ENCODE results near the gene ROCK2. TPM values are rescaled to one million over a fixed set of nuclear protein-coding genes. Genes with fewer than 3 reads are reported as not detected.

ROCK2 gene
- total and polyA plus RNA-seq, 2 of the 13 experiments (the other 11 are each of a cell fraction or from before 2014, with no cell fraction given) = 38.1 to 119 TPM

DNA sequence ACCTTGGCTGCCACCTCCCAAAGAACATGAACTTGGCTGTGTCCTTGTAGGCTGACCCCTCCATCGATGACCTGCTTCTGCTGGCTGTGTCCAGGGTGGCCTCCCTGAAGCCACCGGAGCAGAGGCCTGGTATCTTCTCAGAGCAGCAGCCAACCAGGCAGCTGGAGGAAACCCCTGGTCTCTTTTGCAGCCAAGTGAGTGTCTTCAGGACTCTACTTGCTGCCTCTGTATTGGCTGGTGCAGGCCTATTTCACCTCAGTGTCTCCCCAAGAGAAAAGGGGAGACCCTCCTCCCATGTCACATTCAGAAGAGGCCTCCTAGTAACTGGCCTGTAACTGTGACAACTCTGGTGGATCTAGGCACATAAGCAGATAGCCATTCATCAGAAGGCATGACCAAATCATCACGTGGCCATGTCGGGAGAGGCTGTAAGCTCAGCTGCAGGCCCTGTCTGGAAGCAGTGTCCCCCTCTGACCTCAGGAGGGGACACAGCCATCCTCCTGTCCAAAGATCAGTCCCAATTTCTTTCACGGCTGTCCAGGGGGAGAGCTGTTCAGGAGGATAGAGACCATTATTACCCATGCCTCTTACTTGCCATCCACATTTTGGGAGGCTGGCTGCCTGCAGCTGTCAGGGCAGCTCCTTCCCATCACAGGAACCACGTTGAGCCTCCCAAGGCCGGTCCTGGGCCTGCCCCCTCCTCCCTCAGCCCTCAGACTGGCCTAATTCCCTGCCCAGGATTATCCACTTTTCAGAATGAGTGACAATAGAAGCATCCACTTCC is 20.9 kb upstream of the ROCK2 start (continued):
- no peak for TF ChIP-seq ZNF383 (CRISPR knock-in tag; IDR thresholded peaks at IDR 0.05; ENCODE audit: borderline replicate concordance)
- TF ChIP-seq NFRKB (IDR thresholded peaks at IDR 0.05) = no peak
- TF ChIP-seq SRY (CRISPR knock-in tag; IDR thresholded peaks at IDR 0.05) = peak; percentile 87
- TF ChIP-seq, protein P1, sequence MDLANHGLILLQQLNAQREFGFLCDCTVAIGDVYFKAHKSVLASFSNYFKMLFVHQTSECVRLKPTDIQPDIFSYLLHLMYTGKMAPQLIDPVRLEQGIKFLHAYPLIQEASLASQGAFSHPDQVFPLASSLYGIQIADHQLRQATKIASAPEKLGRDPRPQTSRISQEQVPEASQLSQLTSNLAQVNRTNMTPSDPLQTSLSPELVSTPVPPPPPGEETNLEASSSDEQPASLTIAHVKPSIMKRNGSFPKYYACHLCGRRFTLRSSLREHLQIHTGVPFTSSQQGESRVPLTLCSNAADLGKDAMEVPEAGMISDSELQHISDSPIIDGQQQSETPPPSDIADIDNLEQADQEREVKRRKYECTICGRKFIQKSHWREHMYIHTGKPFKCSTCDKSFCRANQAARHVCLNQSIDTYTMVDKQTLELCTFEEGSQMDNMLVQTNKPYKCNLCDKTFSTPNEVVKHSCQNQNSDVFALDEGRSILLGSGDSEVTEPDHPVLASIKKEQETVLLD (CRISPR knock-in tag; IDR thresholded peaks at IDR 0.05; ENCODE audit: low read depth) = no peak
- TF ChIP-seq ZNF780A (CRISPR knock-in tag; IDR thresholded peaks at IDR 0.05) = no peak
- peak; percentile 59 for TF ChIP-seq XRCC5 (optimal IDR thresholded peaks at IDR 0.05; ENCODE audit: low read length)
- no peak for TF ChIP-seq TCF7 (IDR thresholded peaks at IDR 0.05; ENCODE audit: low read depth)
- no peak; the same call in 1 of the 2 replicates for TF ChIP-seq ZBTB3 (CRISPR knock-in tag; IDR thresholded peaks at IDR 0.05; ENCODE audit: borderline replicate concordance, low read depth)
- TF ChIP-seq RXRB (CRISPR knock-in tag; IDR thresholded peaks at IDR 0.05; ENCODE audit: borderline replicate concordance) = peak; percentile 98
- TF ChIP-seq ZNF790 (CRISPR knock-in tag; IDR thresholded peaks at IDR 0.05; ENCODE audit: borderline replicate concordance) = 0 out of 2 replicates have a peak, but pooled peaks have one; percentile 87
- TF ChIP-seq KAT7 (CRISPR knock-in tag; IDR thresholded peaks at IDR 0.05; ENCODE audit: borderline replicate concordance) = no peak
- TF ChIP-seq MIER3 (CRISPR knock-in tag; IDR thresholded peaks at IDR 0.05; ENCODE audit: borderline replicate concordance) = 0 out of 2 replicates have a peak, but pooled peaks have one; percentile 34
- no peak for TF ChIP-seq CHD2 (IDR thresholded peaks at IDR 0.05; ENCODE audit: low read depth, low read length)
- peak; percentile 77; the same call in 1 of the 2 replicates for TF ChIP-seq ZNF331 (CRISPR knock-in tag; IDR thresholded peaks at IDR 0.05)
- TF ChIP-seq, protein P2, sequence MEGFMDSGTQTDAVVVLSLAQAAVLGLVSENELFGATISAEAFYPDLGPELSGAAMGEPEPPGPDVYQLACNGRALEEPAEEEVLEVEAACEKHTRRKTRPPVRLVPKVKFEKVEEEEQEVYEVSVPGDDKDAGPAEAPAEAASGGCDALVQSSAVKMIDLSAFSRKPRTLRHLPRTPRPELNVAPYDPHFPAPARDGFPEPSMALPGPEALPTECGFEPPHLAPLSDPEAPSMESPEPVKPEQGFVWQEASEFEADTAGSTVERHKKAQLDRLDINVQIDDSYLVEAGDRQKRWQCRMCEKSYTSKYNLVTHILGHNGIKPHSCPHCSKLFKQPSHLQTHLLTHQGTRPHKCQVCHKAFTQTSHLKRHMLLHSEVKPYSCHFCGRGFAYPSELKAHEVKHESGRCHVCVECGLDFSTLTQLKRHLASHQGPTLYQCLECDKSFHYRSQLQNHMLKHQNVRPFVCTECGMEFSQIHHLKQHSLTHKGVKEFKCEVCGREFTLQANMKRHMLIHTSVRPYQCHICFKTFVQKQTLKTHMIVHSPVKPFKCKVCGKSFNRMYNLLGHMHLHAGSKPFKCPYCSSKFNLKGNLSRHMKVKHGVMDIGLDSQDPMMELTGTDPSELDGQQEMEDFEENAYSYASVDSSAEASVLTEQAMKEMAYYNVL (CRISPR knock-in tag; IDR thresholded peaks at IDR 0.05; ENCODE audit: borderline replicate concordance) = peak; percentile 80; the same call in 1 of the 2 replicates
- TF ChIP-seq ZNF75D (CRISPR knock-in tag; IDR thresholded peaks at IDR 0.05; ENCODE audit: borderline replicate concordance) = no peak
- TF ChIP-seq ZNF572 (CRISPR knock-in tag; IDR thresholded peaks at IDR 0.05) = peak; percentile 63; the same call in 1 of the 2 replicates
- 0 out of 2 replicates have a peak, but pooled peaks have one; percentile 23 for TF ChIP-seq ZNF558 (CRISPR knock-in tag; IDR thresholded peaks at IDR 0.05; ENCODE audit: borderline replicate concordance)
- TF ChIP-seq MXI1 (IDR thresholded peaks at IDR 0.05; ENCODE audit: borderline replicate concordance, low read depth, low read length) = peak; percentile 42; the same call in 1 of the 3 replicates
- TF ChIP-seq POGZ (CRISPR knock-in tag; IDR thresholded peaks at IDR 0.05) = peak; percentile 59
- 0 out of 2 replicates have a peak, but pooled peaks have one; percentile 20 for TF ChIP-seq ZSCAN29 (CRISPR knock-in tag; conservative IDR thresholded peaks at IDR 0.05)
- peak; percentile 27; the same call in 1 of the 2 replicates for TF ChIP-seq GFI1 (CRISPR knock-in tag; IDR thresholded peaks at IDR 0.05; ENCODE audit: borderline replicate concordance)
- TF ChIP-seq ZFP41 (CRISPR knock-in tag; IDR thresholded peaks at IDR 0.05; ENCODE audit: borderline replicate concordance) = no peak
- TF ChIP-seq NFKBIZ (CRISPR knock-in tag; IDR thresholded peaks at IDR 0.05) = no peak
- TF ChIP-seq SUZ12 (IDR thresholded peaks at IDR 0.05; ENCODE audit: low read depth, low read length) = no peak
- TF ChIP-seq ZNF468 (CRISPR knock-in tag; IDR thresholded peaks at IDR 0.05) = no peak
- no peak for TF ChIP-seq SRSF9 (IDR thresholded peaks at IDR 0.05; ENCODE audit: borderline replicate concordance, insufficient read depth, low read depth, low read length, poor library complexity, severe bottlenecking)
- 0 out of 2 replicates have a peak, but pooled peaks have one; percentile 4 for TF ChIP-seq ZNF121 (CRISPR knock-in tag; IDR thresholded peaks at IDR 0.05)
- TF ChIP-seq ELF1 (CRISPR knock-in tag; IDR thresholded peaks at IDR 0.05) = no peak

All from HepG2 (cell line).